Measurements from ENCODE around the gene ACSM2B.
"Not testable (repeated sequence)": the region's sequence is repeated elsewhere in the genome, so short reads cannot be mapped to it uniquely, and the experiment has no call there.

ACSM2B gene

DNA sequence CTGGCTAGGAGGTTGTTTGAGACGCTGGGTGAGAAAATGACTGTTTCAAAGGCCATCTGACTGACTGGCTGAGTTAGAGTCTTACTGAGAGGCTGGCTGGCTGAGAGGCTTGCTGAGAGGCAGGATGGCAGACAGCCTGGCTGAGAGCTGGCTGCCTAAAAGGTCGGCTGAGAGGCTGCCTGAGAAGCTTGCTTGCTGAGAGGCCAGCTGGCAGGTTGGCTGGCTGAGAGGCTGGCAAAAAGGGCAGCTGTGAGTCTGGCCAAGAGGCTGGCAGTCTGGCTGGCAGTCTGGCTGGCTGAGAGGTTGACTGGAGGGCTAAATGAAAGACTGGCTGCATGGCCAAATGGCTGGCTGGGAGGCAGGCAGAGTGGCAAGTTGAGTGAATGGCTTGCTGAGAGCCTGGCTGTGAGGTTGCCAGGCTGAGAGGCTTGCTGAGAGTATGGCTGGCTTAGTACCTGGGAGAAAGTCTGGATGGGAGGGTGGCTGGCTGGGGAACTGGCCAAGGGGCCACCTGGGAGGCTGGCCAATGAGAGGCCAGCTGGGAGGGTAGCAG lies 35.3 kb upstream of the ACSM2B start:
- CTCF ChIA-PET = no interaction called here
- TF ChIP-seq HDGF (IDR thresholded peaks at IDR 0.05; ENCODE audit: borderline replicate concordance) (no peak), ZNF384 (IDR thresholded peaks at IDR 0.05) (no peak), ELF4 (IDR thresholded peaks at IDR 0.05) (no peak), SP1 (IDR thresholded peaks at IDR 0.05) (no peak), BHLHE40 (IDR thresholded peaks at IDR 0.05; ENCODE audit: borderline replicate concordance) (no peak), FOXM1 (IDR thresholded peaks at IDR 0.05; ENCODE audit: borderline replicate concordance) (no peak), LEF1 (IDR thresholded peaks at IDR 0.05; ENCODE audit: borderline replicate concordance) (no peak), TARDBP (IDR thresholded peaks at IDR 0.05) (no peak), ARNT (IDR thresholded peaks at IDR 0.05) (no peak), CTBP1 (IDR thresholded peaks at IDR 0.05; ENCODE audit: borderline replicate concordance) (no peak), SUZ12 (IDR thresholded peaks at IDR 0.05) (no peak), NFRKB (IDR thresholded peaks at IDR 0.05) (no peak), FOXK2 (IDR thresholded peaks at IDR 0.05) (no peak), L3MBTL2 (conservative IDR thresholded peaks at IDR 0.05) (no peak)
- TF ChIP-seq, protein P1, sequence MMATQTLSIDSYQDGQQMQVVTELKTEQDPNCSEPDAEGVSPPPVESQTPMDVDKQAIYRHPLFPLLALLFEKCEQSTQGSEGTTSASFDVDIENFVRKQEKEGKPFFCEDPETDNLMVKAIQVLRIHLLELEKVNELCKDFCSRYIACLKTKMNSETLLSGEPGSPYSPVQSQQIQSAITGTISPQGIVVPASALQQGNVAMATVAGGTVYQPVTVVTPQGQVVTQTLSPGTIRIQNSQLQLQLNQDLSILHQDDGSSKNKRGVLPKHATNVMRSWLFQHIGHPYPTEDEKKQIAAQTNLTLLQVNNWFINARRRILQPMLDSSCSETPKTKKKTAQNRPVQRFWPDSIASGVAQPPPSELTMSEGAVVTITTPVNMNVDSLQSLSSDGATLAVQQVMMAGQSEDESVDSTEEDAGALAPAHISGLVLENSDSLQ (IDR thresholded peaks at IDR 0.05) = no peak
- POLR2A ChIA-PET = no interaction called here
- DNase-seq (ENCODE audit: extremely low spot score) = no peak

DNA sequence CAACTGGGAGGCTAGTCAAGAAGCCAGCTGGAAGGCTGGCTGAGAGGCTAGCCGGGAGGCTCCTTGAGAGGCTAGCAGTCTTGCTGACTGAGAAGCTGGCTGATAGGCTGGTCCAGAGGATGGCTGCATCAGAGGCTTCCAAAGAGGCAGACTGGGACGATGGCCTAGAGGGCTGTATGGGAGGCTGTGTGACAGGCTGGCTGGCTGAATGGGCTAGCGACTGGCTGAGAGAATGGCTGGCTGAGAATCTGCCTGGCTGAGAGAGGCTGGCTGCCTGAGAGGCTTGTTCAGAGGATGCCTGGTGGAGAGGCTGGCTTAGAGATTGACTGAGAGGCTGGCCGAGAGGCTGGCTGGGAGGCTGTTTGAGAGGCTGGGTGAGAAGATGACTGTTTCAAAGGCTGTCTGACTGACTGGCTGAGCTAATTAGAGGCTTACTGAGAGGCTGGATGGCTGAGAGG lies 34.8 kb upstream of the ACSM2B start:
- ChIA-PET POLR2A (no interaction called here), CTCF (no interaction called here)
- TF ChIP-seq, protein P1 (IDR thresholded peaks at IDR 0.05) = no peak
- TF ChIP-seq TARDBP (IDR thresholded peaks at IDR 0.05) = no peak
- no peak for TF ChIP-seq NFRKB (IDR thresholded peaks at IDR 0.05)
- no peak for TF ChIP-seq HDGF (IDR thresholded peaks at IDR 0.05; ENCODE audit: borderline replicate concordance)
- TF ChIP-seq ZNF384 (IDR thresholded peaks at IDR 0.05) = no peak
- TF ChIP-seq FOXK2 (IDR thresholded peaks at IDR 0.05) = no peak
- TF ChIP-seq ARNT (IDR thresholded peaks at IDR 0.05) = no peak
- TF ChIP-seq FOXA1 (IDR thresholded peaks at IDR 0.05) = no peak
- DNase-seq (ENCODE audit: extremely low spot score) = no peak

DNA sequence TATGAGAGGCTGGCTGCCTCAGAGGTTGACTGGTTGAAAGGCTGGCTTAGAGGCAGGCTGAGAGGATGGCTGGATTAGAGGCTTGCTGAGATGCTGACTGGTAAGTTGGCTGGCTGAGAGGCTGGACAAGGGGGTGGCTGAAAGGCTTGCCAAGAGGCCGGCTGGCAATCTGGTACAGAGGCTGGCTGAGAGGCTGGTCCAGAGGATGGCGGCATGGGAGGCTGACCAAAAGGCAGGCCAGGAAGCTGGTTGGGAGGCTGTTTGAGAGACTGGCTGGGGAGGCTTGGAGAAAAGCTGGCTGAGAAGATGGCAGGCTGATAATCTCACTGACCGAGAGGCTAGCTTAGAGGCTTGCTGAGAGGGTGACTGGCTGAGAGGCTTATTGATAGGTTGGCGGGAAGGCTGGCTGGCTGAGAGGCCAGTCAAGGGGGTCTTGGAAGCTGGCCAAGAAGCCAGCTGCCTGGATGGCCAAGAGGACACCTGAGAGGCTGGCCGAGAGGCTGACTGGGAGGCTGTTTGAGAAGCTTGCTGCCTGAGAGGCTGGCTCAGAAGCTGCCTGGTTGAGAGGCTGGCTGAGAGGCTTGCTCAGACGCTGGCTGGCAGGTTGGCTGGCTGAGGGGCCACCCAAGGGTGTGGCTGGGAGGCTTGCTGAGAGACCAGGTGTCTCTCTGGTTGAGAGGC lies 34.2 kb upstream of the ACSM2B start:
- CTCF ChIA-PET = no interaction called here
- no peak for DNase-seq (ENCODE audit: extremely low spot score)
- no peak for TF ChIP-seq NFRKB (IDR thresholded peaks at IDR 0.05)
- TF ChIP-seq ZNF384 (IDR thresholded peaks at IDR 0.05) = no peak
- no peak for TF ChIP-seq FOXK2 (IDR thresholded peaks at IDR 0.05)
- no peak for TF ChIP-seq BHLHE40 (IDR thresholded peaks at IDR 0.05; ENCODE audit: borderline replicate concordance)
- no peak for TF ChIP-seq FOXA1 (IDR thresholded peaks at IDR 0.05)
- no peak for TF ChIP-seq CTBP1 (IDR thresholded peaks at IDR 0.05; ENCODE audit: borderline replicate concordance)
- TF ChIP-seq, protein P1 (IDR thresholded peaks at IDR 0.05) = no peak
- no peak for TF ChIP-seq L3MBTL2 (conservative IDR thresholded peaks at IDR 0.05)
- no peak for TF ChIP-seq FOXM1 (IDR thresholded peaks at IDR 0.05; ENCODE audit: borderline replicate concordance)
- POLR2A ChIA-PET = no interaction called here

DNA sequence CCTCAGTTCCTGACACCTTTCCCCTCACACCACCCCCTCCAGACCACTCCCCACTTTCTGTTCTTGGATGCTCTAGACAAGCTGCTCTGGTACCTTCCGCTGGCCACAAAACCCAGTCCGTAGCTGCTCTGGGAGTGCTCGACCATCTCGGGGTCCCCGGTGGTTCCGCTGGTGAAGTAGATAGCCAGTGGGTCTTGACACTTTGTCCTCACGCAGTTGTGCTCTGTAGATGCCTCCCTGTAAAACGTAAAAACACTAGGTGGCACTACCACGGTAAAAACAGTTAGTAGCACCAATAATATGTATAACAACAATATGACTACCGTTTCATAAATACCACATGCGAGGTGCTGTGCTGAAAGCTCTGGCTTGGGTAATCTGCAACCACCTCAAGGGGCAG lies 26.0 kb upstream of the ACSM2B start:
- CTCF ChIA-PET; POLR2A ChIA-PET; DNase-seq (ENCODE audit: extremely low spot score): not testable (repeated sequence)

DNA sequence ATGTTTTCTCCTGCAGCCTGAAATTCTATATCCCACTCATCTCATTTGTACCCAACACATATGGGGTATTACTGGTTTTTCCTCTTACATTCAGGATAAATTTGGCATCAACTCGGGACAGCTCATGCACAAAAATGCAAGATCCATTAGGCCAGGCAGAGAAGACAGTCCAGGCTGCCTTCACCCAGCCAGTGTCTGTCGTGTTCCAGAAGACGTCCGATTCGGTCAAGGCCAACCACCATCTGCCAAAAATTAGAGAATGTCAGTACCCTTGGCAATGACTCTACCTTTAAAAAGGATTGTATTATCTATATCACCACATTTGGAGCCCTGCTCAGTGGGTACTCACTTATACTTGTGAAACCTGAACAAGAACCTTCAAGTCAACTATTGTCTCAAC lies 23.3 kb upstream of the ACSM2B start:
- DNase-seq (ENCODE audit: extremely low spot score); CTCF ChIA-PET; POLR2A ChIA-PET: not testable (repeated sequence)

DNA sequence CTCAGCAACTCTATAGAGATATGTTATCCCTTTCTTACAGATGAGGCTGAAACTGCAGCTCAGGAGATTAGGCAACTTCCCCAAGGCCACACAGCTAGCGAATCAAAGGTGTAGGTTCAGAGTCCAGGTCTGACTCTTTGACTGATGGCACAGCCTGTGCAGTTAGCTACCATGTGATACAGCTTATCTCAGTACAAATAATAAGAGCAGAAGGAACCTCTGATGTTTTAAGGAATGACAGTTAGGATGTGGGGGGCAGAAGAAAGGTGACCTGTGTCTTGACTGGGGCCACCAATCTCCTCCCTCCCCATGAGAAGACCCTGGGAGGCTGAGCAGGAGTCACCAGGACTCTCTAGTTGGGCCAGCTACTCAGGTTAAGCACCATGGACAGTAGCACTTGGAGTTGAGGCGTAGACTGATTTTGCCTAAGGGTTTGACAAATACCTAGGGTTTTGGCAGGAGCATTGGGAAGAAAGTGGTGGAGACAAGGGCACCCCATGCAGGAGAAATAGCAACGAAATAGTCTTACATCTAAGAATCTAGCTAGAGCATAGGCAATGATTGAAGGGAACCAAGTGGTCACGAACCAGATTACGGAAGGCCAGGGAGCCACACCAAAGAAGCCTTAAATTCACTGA lies 22.8 kb upstream of the ACSM2B start:
- TF ChIP-seq TARDBP (IDR thresholded peaks at IDR 0.05) = no peak
- no peak for TF ChIP-seq L3MBTL2 (conservative IDR thresholded peaks at IDR 0.05)
- no peak for TF ChIP-seq SP1 (IDR thresholded peaks at IDR 0.05)
- TF ChIP-seq CTBP1 (IDR thresholded peaks at IDR 0.05; ENCODE audit: borderline replicate concordance) = no peak
- TF ChIP-seq, protein P1 (IDR thresholded peaks at IDR 0.05) = no peak
- no peak for TF ChIP-seq ZNF384 (IDR thresholded peaks at IDR 0.05)
- TF ChIP-seq ELF4 (IDR thresholded peaks at IDR 0.05) = no peak
- no peak for TF ChIP-seq FOXA1 (IDR thresholded peaks at IDR 0.05)
- TF ChIP-seq BHLHE40 (IDR thresholded peaks at IDR 0.05; ENCODE audit: borderline replicate concordance) = no peak
- no peak for TF ChIP-seq ARNT (IDR thresholded peaks at IDR 0.05)
- no peak for TF ChIP-seq FOXK2 (IDR thresholded peaks at IDR 0.05)
- TF ChIP-seq NFRKB (IDR thresholded peaks at IDR 0.05) = no peak
- TF ChIP-seq SUZ12 (IDR thresholded peaks at IDR 0.05) = no peak
- CTCF ChIA-PET = no interaction called here
- no peak for DNase-seq (ENCODE audit: extremely low spot score)
- POLR2A ChIA-PET = no interaction called here

DNA sequence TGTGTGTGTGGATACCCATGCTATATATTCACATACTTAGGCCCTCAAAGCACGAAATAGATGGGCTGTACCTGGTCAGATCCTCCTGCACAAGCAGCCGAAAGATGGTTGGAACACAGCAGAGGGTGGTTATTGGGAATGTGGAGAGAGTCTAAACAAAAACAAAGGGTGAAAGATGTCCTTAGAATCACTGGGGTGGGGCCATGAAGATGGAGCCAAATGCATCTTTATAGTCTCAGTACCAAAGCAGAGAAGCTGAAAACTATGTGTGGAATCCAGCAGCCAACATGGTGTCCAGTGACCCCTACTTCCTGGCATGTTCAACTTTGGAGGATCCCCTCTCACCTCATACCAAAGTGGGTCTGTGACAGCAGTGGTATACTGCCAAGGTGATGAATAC lies 19.5 kb upstream of the ACSM2B start:
- CTCF ChIA-PET; DNase-seq (ENCODE audit: extremely low spot score); POLR2A ChIA-PET: not testable (repeated sequence)

DNA sequence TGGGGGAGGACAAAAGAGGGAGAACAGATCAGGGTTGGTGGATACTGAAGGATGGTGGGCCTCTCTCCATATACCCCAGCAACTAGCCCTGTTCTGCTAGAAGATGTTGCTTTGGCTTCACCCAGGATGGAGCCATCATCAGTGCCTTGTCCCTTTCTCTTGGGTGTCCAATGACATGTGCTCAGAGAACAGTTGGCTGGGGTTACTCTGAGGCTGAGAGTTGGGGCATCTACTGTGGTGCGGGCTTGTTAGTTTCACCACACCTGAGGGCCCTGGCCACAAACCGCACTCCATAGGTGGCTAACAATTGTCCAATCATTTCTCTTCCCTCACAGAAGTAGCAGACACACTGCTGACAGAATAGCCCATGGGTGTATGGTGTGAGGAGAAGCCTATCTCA lies 18.9 kb upstream of the ACSM2B start:
- CTCF ChIA-PET; DNase-seq (ENCODE audit: extremely low spot score); POLR2A ChIA-PET: not testable (repeated sequence)

DNA sequence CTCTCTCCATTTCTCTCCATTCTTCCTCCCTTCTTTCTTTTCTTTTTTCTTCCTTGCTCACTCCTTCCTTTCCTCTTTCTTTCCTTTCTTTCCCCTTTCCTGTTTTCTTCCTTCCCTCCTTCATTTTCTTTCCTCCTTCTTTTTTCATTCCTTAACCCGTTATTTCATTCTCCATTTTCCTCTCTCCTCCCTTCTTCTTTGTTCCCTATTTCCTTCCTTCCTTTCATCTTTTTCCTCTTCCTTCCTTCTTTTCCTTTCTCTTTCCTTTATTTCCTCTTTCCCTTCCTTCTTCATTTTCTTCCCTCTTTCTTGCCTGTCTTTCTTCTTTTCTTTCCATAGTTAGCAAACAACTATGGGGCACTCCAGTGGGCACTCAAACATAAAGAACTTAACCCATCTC lies 16.6 kb upstream of the ACSM2B start:
- DNase-seq (ENCODE audit: extremely low spot score) = not testable (repeated sequence)

DNA sequence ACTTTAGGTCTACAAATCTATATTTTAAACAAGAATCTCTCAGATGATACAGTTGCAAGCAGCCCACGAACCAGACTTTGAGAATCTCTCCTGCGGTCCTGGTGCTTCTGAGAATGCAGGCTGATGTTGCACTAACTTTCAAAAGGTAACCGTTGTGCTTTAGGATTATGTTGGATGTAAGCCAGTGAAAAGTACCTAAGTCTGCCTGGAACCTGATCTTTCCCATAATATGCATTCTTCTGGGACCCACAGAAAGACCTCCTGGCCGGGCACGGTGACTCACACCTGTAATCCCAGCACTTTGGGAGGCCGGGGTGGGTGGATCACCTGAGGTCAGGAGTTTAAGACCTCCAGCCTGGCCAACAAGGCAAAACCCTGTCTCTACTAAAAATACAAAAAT lies 13.3 kb upstream of the ACSM2B start:
- DNase-seq (ENCODE audit: extremely low spot score); CTCF ChIA-PET; POLR2A ChIA-PET: not testable (repeated sequence)

More for the DNA sequence above, 16.6 kb upstream of the ACSM2B start:
- CTCF ChIA-PET, POLR2A ChIA-PET: not testable (repeated sequence)

DNA sequence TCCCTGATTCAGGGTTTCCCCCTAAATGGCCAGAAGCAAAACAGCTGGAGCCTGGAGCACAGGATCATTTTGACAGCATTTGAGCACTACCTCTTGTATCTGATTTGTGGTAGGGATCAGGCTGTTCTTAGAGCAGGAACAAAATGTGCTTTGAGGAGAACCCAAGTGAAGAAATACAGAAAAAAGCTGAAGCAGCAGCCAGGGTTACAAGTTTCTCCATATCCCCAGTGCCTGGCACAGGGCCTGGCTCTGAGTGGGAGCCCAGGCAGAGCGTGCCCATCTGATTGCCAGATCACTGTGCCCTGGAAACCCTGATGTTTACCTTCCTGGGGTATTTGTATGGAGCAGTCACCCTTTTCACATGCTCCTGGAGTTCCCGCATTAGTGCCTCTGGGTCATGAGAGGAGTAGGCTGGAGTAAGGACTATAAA lies 11.5 kb upstream of the ACSM2B start:
- CTCF ChIA-PET; DNase-seq (ENCODE audit: extremely low spot score); POLR2A ChIA-PET: not testable (repeated sequence)
